ENCODE data around the gene TRIM71.

The TRIM71 gene

GRCh38 chr3:32909999-32910398 lies 92.2 kb downstream of the TRIM71 start:
- H3K27ac ChIP-seq (replicated peaks): no peak overlapping the region
- TF ChIP-seq SPI1 (IDR thresholded peaks at IDR 0.05; ENCODE audit: borderline replicate concordance, low read depth) (no peak), CTCF (IDR thresholded peaks at IDR 0.05; ENCODE audit: insufficient read depth, low read length) (no peak), POLR2AphosphoS5 (IDR thresholded peaks at IDR 0.05; ENCODE audit: low read depth) (no peak), GABPA (IDR thresholded peaks at IDR 0.05; ENCODE audit: low read depth) (no peak), REST (IDR thresholded peaks at IDR 0.05; ENCODE audit: insufficient replicate concordance, low read depth) (no peak)
- no peaks in the 10 kb centered on the region for H3K27me3 ChIP-seq (ENCODE audit: insufficient read depth, poor library complexity, severe bottlenecking)
- no peak for DNase-seq (ENCODE audit: low read depth in 1 of 2, low spot score in 1 of 2)
- H3K4me3 ChIP-seq (replicated peaks; ENCODE audit: insufficient read depth, low read length): no peak overlapping the region

GRCh38 chr3:32910954-32911353 lies 93.2 kb downstream of the TRIM71 start:
- Histone ChIP-seq H3K27me3 (ENCODE audit: insufficient read depth, poor library complexity, severe bottlenecking) (no peaks in the 10 kb centered on the region), H3K27ac (replicated peaks) (no peak overlapping the region), H3K4me3 (replicated peaks; ENCODE audit: insufficient read depth, low read length) (no peak overlapping the region)
- no peak for DNase-seq (ENCODE audit: low read depth in 1 of 2, low spot score in 1 of 2)
- TF ChIP-seq SPI1 (IDR thresholded peaks at IDR 0.05; ENCODE audit: borderline replicate concordance, low read depth) (no peak), POLR2AphosphoS5 (IDR thresholded peaks at IDR 0.05; ENCODE audit: low read depth) (no peak), CTCF (IDR thresholded peaks at IDR 0.05; ENCODE audit: insufficient read depth, low read length) (no peak), GABPA (IDR thresholded peaks at IDR 0.05; ENCODE audit: low read depth) (no peak), REST (IDR thresholded peaks at IDR 0.05; ENCODE audit: insufficient replicate concordance, low read depth) (no peak)

GRCh38 chr3:32912046-32912445 lies 94.2 kb downstream of the TRIM71 start:
- H3K27me3 ChIP-seq (ENCODE audit: insufficient read depth, poor library complexity, severe bottlenecking): no peaks in the 10 kb centered on the region
- TF ChIP-seq CTCF (IDR thresholded peaks at IDR 0.05; ENCODE audit: insufficient read depth, low read length): no peak
- TF ChIP-seq SPI1 (IDR thresholded peaks at IDR 0.05; ENCODE audit: borderline replicate concordance, low read depth): no peak
- TF ChIP-seq GABPA (IDR thresholded peaks at IDR 0.05; ENCODE audit: low read depth): no peak

GRCh38 chr3:32913790-32914446 lies 96.1 kb downstream of the TRIM71 start:
- H3K4me3 ChIP-seq (replicated peaks; ENCODE audit: insufficient read depth, low read length): no peak overlapping the region
- TF ChIP-seq CTCF (IDR thresholded peaks at IDR 0.05; ENCODE audit: insufficient read depth, low read length): no peak
- TF ChIP-seq POLR2AphosphoS5 (IDR thresholded peaks at IDR 0.05; ENCODE audit: low read depth): no peak
- no peak for TF ChIP-seq SPI1 (IDR thresholded peaks at IDR 0.05; ENCODE audit: borderline replicate concordance, low read depth)
- TF ChIP-seq REST (IDR thresholded peaks at IDR 0.05; ENCODE audit: insufficient replicate concordance, low read depth): no peak
- no peak overlapping the region for H3K27ac ChIP-seq (replicated peaks)
- no peaks in the 10 kb centered on the region for H3K27me3 ChIP-seq (ENCODE audit: insufficient read depth, poor library complexity, severe bottlenecking)
- no peak for DNase-seq (ENCODE audit: low read depth in 1 of 2, low spot score in 1 of 2)

More at GRCh38 chr3:32912046-32912445, 94.2 kb downstream of the TRIM71 start:
- no peak for DNase-seq (ENCODE audit: low read depth in 1 of 2, low spot score in 1 of 2)
- Histone ChIP-seq H3K4me3 (replicated peaks; ENCODE audit: insufficient read depth, low read length) (no peak overlapping the region), H3K27ac (replicated peaks) (no peak overlapping the region)

Data from HL-60 (cell line).